PC-9 (cell line): Measurements from ENCODE around the gene OPTC. TPM values are rescaled to one million over a fixed set of nuclear protein-coding genes. Genes with fewer than 3 reads are reported as not detected.

ENCODE experiments used
- BruUV-seq: library from RNA; stranded (reverse); fragments of 400-500 nt; replicated peaks from 2 replicates; lab custom pipeline; 2021; lab: Mats Ljungman, UMichigan
- CTCF ChIA-PET: fragments of 300-600 bp; sonication (Branson Sonifier 250); formaldehyde crosslinking; loops from one replicate; lab custom pipeline; 2022; ENCODE audit warnings: antibody characterized with exemption; lab: Charles Lee
- POLR2A ChIA-PET: fragments of 300-600 bp; sonication (Branson Sonifier 250); formaldehyde crosslinking; loops from one replicate; lab custom pipeline; 2022; ENCODE audit warnings: antibody characterized with exemption; ENCODE audit not compliant: unreplicated experiment; lab: Charles Lee
- DNase-seq, 2 experiments: peaks; one replicate each; pipeline versions ENCODE4 v3.0.0 to v3.0.0-alpha.2; 2015 to 2022; ENCODE audit warnings: mixed read lengths in 1 of 2
- H2AFZ ChIP-seq: fragments of 200-600 bp; sonication (generic); 2 replicates; pipeline ENCODE4 v1.8.1; 2017; ENCODE audit warnings: antibody characterized with exemption
- H3F3A ChIP-seq: fragments of 200-600 bp; sonication (generic); 2 replicates; pipeline ENCODE4 v1.8.1; 2017; ENCODE audit warnings: antibody characterized with exemption, mild to moderate bottlenecking, low read depth; ENCODE audit not compliant: insufficient read depth
- H3K27ac ChIP-seq: fragments of 200-600 bp; sonication (generic); 2 replicates; pipeline ENCODE4 v1.6.1; 2016; ENCODE audit warnings: mixed run types
- H3K27me3 ChIP-seq: fragments of 200-600 bp; sonication (generic); 2 replicates; pipeline ENCODE4 v1.6.1; 2016; ENCODE audit warnings: low read depth, mixed run types; ENCODE audit not compliant: insufficient read depth
- H3K36me3 ChIP-seq: fragments of 200-600 bp; sonication (generic); 2 replicates; pipeline ENCODE4 v1.6.1; 2016; ENCODE audit warnings: low read depth, mixed run types
- H3K4me1 ChIP-seq: fragments of 200-600 bp; sonication (generic); replicated peaks from 2 replicates; pipeline ENCODE4 v1.6.1; 2016; ENCODE audit warnings: mixed run types; ENCODE audit not compliant: insufficient read depth
- H3K4me2 ChIP-seq: fragments of 200-600 bp; sonication (generic); 2 replicates; pipeline ENCODE4 v1.6.1; 2017; ENCODE audit warnings: mixed run types
- H3K4me3 ChIP-seq: fragments of 200-600 bp; sonication (generic); 2 replicates; pipeline ENCODE4 v1.6.1; 2016; ENCODE audit warnings: mixed run types
- H3K79me2 ChIP-seq: fragments of 200-600 bp; sonication (generic); 2 replicates; pipeline ENCODE4 v1.6.1; 2017; ENCODE audit warnings: low read depth, mixed run types
- H3K9me2 ChIP-seq: fragments of 200-600 bp; sonication (generic); 2 replicates; pipeline ENCODE4 v1.8.1; 2017; ENCODE audit warnings: mild to moderate bottlenecking; ENCODE audit not compliant: insufficient read depth
- H3K9me3 ChIP-seq: fragments of 200-600 bp; sonication (generic); 2 replicates; pipeline ENCODE4 v1.8.1; 2016; ENCODE audit warnings: low read depth; ENCODE audit not compliant: insufficient read depth
- H4K20me1 ChIP-seq: fragments of 200-600 bp; sonication (generic); 2 replicates; pipeline ENCODE4 v1.8.1; 2017; ENCODE audit not compliant: insufficient read depth
- CTCF ChIP-seq: fragments of 200-600 bp; sonication (generic); conservative IDR thresholded peaks from 2 replicates; pipeline ENCODE4 v1.6.1; 2017; ENCODE audit warnings: mixed run types, antibody characterized with exemption, mild to moderate bottlenecking, moderate library complexity
- EZH2 ChIP-seq: fragments of 200-600 bp; sonication (generic); IDR thresholded peaks from 2 replicates; pipeline ENCODE4 v1.8.0; 2017; ENCODE audit warnings: antibody characterized with exemption, low read depth
- intact Hi-C: fragments of 100-400 bp; cut with micrococcal nuclease; formaldehyde crosslinking; loops from one replicate; pipeline ENCODE4 v1.10.0; 2022; ENCODE audit not compliant: unreplicated experiment
- total RNA-seq: library from RNA; stranded (reverse); gene quantifications from 2 replicates; pipeline ENCODE4 v1.2.3, GENCODE V29; 2021

The OPTC gene
- total RNA-seq, 1 experiment from 2014 or later: not detected

- intact Hi-C loops: no loop called here
These were observed 35.9 kb upstream of the OPTC start for GRCh38 chr1:203458078-203458477.

GRCh38 chr1:203459671-203460201 lies 34.2 kb upstream of the OPTC start:
- no peaks in the 10 kb centered on the region for H4K20me1 ChIP-seq
- no peak overlapping the region for H3K4me2 ChIP-seq
- H3K4me1 ChIP-seq: peaks cover 23% of the 10 kb centered on the region
- no peak for TF ChIP-seq CTCF
- TF ChIP-seq EZH2: no peak
- ChIA-PET CTCF (no interaction called here), POLR2A (no interaction called here)
- H3K79me2 ChIP-seq: no peaks in the 10 kb centered on the region
- H3K9me3 ChIP-seq: no peaks in the 10 kb centered on the region
- H3K4me3 ChIP-seq: no peak overlapping the region
- H3K9me2 ChIP-seq: no peaks in the 10 kb centered on the region
- peaks cover 5% of the 10 kb centered on the region; the same call in 1 of the 2 replicates for H3F3A ChIP-seq
- H3K36me3 ChIP-seq: no peaks in the 10 kb centered on the region
- H3K27ac ChIP-seq: no peak overlapping the region
- no peak overlapping the region for H2AFZ ChIP-seq
- no TSS peak for BruUV-seq
- DNase-seq: no peak
- H3K27me3 ChIP-seq: no peaks in the 10 kb centered on the region
- intact Hi-C loops: no loop called here

More at GRCh38 chr1:203458078-203458477, 35.9 kb upstream of the OPTC start:
- Histone ChIP-seq H3K9me3 (no peaks in the 10 kb centered on the region), H2AFZ (no peak overlapping the region), H3K9me2 (no peaks in the 10 kb centered on the region), H3K4me2 (no peak overlapping the region), H3K4me3 (no peak overlapping the region), H3K27me3 (peaks cover 7% of the 10 kb centered on the region; the same call in 1 of the 2 replicates), H3K36me3 (no peaks in the 10 kb centered on the region), H4K20me1 (no peaks in the 10 kb centered on the region), H3K4me1 (peaks cover 7% of the 10 kb centered on the region), H3K79me2 (no peaks in the 10 kb centered on the region), H3F3A (no peaks in the 10 kb centered on the region; the same call in 1 of the 2 replicates), H3K27ac (no peak overlapping the region)
- no TSS peak for BruUV-seq
- ChIA-PET POLR2A (no interaction called here), CTCF (no interaction called here)
- DNase-seq: no peak
- TF ChIP-seq CTCF: no peak
- no peak for TF ChIP-seq EZH2

- BruUV-seq: no TSS peak
- CTCF ChIA-PET: no interaction called here
These were observed 32.2 kb upstream of the OPTC start for GRCh38 chr1:203461717-203462116.

More at GRCh38 chr1:203461717-203462116, 32.2 kb upstream of the OPTC start:
- Histone ChIP-seq H3K4me3 (no peak overlapping the region), H3K4me1 (peaks cover 24% of the 10 kb centered on the region), H2AFZ (no peak overlapping the region), H3K4me2 (no peak overlapping the region), H3K36me3 (no peaks in the 10 kb centered on the region), H3K79me2 (no peaks in the 10 kb centered on the region), H3K9me2 (no peaks in the 10 kb centered on the region), H3K27ac (no peak overlapping the region), H3F3A (peaks cover 5% of the 10 kb centered on the region; the same call in 1 of the 2 replicates), H3K27me3 (no peaks in the 10 kb centered on the region), H4K20me1 (no peaks in the 10 kb centered on the region), H3K9me3 (no peaks in the 10 kb centered on the region)
- no peak for DNase-seq
- POLR2A ChIA-PET: no interaction called here
- intact Hi-C loops: no loop called here
- no peak for TF ChIP-seq EZH2
- no peak for TF ChIP-seq CTCF
